ENCODE results near the gene WDR31.

DNA sequence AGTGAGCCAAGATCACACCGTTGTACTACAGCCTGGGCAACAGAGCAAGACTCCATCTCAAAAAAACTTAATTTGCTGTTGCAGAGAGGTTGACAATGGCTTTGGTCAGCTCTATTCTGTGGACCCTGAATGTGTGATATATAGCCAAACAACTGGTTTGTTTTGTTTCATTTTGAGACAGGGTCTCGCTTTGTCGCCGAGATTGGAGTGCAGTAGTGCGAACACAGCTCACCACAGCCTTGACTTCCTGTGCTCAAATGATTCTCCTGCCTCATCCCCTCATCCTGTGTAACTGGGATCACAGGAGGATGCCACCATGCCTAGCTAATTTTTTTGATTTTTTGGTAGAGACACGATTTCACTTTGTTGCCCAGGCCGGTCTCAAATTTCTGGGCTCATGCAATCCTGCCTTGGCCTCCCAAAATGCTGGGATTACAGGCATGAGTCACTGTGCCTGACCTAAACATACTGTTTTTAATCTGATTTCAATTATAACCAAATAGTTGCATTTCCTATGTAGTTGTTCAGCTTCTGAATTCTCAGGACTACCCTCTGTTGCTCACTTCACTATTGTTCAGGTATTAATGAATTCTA, 46.7 kb downstream of the WDR31 start:
- TF ChIP-seq CTCF (conservative IDR thresholded peaks at IDR 0.05) (no peak), EZH2 (IDR thresholded peaks at IDR 0.05; ENCODE audit: low read depth) (no peak)

All from PC-9 (cell line).